NCI-H526 treated with DMSO at 0.1 percent for 48 hours (cell line): ENCODE data around the gene KDM1A.

Source experiments
- DNase-seq: peaks from one replicate; lab custom pipeline; 2025; lab: John Stamatoyannopoulos, UW

KDM1A gene

DNA sequence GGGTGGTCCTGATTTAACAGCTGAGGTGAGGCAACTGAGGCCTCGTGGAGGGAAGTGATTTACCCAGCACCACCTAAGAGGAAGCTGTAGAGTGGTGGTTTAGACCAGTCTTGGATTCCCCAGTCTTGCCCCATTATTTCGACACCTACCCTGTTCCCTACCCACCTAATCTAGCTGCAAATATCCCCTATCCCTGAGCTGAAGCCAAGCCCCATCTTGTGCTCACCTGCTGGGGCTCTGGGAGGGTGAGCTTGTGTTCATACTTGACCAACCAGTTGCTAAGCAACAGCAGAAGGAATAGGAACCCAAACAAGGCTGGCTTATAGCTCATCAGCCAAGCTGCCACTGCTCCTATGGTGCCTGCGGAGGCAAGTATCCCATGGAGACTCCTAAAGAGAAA is 5.6 kb upstream of the KDM1A start:
- peak; percentile 77 for DNase-seq

DNA sequence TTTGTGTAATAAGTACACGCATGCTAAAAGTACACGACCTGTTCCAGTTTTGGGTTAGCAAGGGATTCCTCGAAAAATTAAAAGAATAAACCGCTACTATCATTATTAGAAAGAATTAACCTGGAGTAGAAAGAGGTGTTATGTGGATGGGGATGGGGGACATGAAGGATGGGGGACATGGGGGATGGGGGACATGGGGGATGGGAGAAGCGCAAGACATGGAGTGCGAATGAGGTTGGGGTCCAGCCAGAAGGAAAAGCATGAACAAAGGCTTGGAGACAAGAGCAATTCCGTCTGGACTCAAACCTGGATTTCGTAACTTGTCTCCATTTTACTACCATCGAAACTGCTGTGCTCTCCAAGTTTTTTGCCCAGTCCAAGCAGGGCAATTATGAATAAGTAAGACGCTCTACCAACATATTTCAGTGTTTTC is 591 bp upstream of the KDM1A start:
- DNase-seq, result no peak

DNA sequence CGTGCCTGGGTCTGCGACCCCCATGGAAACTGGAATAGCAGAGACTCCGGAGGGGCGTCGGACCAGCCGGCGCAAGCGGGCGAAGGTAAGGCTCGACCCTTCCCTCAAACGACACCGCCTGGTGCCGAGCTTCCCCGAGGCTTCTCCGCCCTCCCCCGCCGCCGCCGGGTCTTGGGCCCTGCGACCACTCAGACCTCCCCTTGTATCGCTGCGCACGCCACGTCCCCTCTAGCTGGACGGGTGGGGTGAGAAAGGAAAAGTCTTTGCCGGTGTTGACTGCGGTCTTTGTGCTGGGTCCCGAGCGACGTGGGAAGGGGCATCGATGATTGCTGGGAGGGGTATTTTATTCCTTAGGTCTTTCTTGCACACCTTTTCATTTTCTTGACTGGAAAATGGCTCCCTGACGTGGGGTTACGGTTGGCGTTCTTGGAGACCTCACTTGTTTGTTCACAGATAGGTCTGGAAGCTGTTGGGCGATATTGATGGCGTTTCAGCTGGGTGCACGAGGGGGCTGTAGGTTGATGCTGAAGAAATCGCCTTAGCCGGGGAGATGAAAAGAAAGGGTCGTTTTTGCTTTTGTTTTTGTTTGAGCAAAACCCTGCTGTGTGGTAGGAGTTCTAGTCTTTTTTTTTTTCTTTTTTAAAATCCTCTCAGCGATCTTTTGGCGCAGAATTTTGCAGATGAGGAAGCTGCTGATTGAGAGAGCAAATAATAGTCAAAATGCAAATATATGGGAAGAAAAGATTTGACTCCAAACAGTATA is 776 bp downstream of the KDM1A start:
- DNase-seq, result peak; percentile 59

DNA sequence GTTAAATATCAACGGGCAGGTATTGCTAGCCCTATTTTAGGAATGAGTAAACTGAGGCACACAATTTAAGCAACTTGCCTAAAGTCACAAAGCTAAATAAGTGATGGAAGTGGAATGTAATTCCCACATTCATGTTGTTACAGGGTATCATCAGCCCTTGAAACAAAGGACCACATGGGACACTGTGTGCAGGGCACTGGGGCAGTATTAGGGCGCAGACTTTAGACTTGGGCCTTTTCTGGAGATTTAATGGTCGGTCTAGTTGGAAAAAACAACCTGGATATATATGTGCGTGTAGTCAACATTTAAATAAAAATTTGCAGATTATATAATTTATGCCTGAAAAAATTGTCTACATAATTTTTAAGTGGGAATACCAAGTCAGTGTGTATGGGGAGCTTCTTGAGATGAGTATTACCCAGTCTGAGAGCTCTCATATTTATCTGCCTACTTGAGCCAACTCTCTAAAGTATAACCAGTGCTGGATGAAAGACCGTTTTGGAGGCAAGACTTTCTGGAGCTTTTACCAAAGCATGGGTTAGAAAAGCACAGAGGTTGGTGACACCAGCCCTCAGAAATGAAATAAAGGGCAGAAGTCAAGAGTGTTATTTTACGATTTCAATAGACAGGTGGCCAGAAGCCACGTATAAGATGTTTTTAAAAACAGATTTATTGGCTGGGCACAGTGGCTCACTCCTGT is 1.6 kb downstream of the KDM1A start:
- peak; percentile 49 for DNase-seq

GRCh38 chr1:23021834-23022233 is 2.6 kb downstream of the KDM1A start:
- DNase-seq, result no peak

GRCh38 chr1:23023174-23023845 is 4.0 kb downstream of the KDM1A start:
- no peak for DNase-seq

- DNase-seq, result no peak
Observed at GRCh38 chr1:23026568-23026967, 7.3 kb downstream of the KDM1A start.

GRCh38 chr1:23027352-23027907 is 8.2 kb downstream of the KDM1A start:
- no peak for DNase-seq

GRCh38 chr1:23029337-23029736 is 10.1 kb downstream of the KDM1A start:
- no peak for DNase-seq

GRCh38 chr1:23035823-23036452 is 16.7 kb downstream of the KDM1A start:
- DNase-seq, result no peak

DNA sequence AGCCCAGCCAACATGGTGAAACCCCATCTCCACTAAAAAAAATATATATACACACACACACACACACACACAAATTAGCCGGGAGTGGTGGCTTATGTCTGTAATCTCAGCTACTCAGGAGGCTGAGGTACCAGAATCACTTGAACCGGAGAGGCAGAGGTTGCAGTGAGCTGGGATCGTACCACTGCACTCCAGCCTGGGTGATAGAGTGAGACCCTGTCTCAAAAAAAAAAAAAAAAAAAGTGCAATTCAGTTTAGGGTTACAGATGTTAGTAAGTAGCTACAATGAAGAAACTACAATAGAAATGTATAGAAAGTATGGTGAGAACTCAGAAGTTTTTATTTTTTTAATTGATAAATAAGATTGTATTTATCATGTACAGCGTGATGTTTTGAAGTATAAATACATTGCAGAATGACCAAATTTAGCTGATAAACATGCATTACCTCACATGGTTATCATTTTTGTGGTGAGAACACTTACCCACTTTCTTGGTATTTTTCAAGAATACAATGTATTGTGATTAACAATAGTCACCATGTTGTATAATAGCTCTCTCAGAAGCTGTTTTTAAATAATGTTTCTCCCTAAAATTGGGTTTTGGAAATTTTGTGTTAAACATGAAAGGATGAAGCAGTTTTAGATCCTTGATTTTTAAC is 17.9 kb downstream of the KDM1A start:
- DNase-seq, result no peak

DNA sequence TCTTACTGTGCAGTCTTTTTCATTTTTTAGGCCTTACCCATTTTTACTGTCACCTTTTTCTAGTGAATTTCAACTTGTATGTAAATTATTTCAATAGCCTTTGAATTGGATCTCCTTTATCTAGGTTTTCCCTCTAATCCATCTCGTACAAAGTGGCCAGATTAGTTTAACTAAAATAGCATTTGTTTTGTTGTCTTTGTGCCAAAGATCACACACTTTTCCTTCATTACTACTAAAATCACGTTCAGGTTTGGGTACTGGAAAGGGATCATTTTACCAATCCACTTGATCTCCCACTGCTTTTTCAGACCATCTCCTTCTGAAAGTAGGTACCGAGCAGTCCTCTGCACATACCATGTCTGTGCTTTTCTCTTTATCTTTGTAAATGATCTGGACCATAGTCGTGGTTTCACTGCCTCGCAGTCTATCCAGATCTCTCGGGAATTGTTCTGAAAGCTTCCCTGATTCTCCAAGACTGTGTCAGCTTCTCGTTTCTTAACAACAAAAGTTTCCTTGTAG is 20.1 kb downstream of the KDM1A start:
- no peak for DNase-seq

DNA sequence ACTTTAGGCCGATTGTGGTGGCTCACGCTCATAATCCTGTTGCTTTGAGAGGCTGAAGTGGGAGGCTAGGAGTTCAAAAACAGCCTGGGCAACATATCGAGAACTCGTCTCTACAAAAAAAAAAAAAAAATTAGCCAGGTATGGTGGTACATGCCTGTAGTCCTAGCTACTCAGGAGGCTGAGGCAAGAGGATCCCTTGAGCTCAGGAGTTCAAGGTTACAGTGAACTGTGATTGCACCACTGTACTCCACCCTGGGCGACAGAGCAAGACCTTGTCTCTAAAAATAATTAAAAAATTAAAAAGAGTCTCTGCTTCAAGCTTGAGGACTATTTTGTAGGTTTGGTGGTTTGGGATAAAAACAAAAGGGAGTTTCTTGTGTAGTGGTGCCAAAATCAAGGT is 21.2 kb downstream of the KDM1A start:
- no peak for DNase-seq

DNA sequence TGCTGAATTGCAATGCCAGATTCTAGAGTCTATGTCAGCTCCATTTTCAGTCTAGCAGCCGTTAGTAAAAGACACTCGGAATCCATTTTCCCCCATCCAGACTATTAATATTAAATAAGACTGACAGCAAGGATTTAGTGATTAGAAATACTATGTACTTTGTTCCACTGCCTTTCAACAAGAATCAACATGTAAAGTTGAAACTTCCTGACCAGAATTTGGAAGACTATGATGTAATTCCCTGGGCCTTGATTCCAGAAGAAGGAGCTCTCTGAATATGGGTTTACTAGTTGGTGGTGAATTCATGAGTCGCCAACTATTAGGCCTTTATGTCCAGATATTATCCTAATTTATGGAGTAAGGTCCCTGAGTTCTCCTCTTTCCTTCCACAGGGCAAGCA is 24.8 kb downstream of the KDM1A start:
- DNase-seq, result no peak

- no peak for DNase-seq
Observed at GRCh38 chr1:23050201-23050600, 30.9 kb downstream of the KDM1A start.

DNA sequence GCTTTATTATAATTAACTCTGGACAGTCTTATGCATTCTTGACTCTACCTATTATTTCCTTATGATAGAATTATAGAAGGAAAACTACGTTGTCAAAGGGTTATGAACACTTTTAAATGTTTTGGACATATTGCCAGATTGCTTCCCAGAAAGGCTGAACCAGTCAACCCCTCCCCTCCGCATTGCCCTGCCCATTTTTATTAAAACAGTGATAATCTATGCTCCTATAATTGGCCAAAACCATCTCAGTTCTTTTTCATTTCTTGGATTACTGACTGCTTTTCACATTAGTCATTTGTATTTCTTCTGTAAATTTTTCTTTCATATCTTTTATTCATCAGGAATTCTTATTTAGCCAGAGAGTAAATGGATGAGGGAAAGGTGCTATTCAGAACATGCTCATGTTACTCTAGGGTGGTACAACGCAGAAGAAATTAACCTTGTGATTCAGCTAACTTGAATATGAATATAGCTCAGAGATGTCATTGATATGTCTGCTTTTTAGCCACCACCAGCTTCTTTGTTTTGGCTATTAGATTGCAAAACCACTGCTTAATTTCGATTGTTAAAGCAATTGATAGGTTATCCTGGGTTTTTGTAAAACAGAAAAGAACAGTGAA is 32.1 kb downstream of the KDM1A start:
- DNase-seq, result no peak

DNA sequence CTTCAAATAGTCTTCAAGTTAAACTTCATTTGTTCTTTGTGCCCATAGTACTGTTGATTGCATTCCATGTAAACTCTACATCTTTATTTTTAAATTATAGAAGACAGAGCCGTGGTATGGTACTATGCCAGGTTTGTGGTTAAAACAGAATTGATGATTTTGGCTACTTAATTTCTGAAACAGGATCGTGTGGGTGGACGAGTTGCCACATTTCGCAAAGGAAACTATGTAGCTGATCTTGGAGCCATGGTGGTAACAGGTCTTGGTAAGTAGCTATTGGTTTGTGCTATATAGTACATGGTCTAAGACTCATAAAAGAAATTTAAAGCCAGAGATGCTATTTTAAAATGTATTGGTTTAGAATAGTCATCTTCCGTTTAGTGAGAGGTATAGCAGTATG is 38.0 kb downstream of the KDM1A start:
- no peak for DNase-seq

DNA sequence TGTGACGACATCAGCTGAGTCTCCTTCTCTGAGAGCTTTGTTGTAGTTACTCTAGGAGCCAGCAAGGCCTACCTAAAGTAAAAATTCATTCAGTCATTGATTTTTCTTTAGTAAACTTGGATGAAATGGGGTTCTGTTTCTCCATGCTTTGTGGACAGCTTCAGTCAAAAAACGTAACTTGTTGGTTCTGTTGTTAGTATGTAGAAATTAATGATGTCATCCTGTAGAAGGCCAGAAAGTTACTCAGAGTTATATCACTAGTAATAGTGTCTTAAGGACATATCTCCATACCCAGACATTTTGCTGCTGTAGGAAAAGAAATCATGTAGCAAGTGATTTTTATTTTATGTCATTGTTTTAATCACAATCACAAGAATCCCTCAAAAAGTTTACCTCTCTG is 43.0 kb downstream of the KDM1A start:
- no peak for DNase-seq

DNA sequence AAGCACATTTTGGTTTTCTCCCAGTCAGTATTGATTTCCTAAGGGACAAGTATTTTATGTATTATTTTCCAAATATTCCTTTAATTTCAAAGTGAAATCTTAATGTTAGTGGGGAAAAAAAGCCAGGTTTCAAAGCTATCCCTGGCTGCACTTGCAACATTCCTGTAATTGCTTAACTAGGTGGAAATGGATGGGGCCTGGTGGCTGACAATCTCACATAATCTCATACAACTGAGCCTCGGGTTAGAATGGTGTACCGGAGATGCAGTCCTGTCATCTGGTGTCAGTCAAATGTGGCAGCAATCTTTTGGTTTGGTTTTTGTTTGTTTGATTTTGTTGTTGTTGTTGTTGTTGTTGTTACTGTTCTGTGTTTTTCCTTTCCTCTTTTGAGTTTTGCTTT is 46.1 kb downstream of the KDM1A start:
- DNase-seq, result no peak

GRCh38 chr1:23066075-23066474 is 46.8 kb downstream of the KDM1A start:
- DNase-seq, result no peak

DNA sequence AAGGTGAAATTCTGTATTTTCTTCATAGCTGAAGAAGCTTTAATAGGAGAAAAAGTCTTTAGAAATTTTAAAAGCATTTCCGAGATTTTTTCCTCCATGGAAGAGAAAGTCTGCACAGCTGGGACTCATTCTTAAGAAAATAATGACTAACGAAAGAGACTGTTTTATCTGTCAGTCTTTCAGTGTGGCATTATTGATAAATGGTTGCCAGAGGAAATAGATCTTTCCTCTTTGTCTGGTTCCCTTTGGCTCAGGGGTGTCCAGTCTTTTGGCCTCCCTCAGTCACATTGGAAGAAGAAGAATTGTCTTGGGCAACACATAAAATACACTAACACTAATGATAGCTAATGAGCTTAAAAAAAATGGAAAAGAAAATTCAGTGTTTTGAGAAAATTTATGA is 49.9 kb downstream of the KDM1A start:
- no peak for DNase-seq
